HPDE6-E6E7 (cell line): Measurements from ENCODE around the gene NCBP2L.
A peak's percentile ranks its signal among the peaks of the same experiment; 100 is the strongest.

Experiments
- DNase-seq: peaks from one replicate; pipeline ENCODE4 v3.0.0; 2011; ENCODE audit warnings: missing footprints; ENCODE audit errors: extremely low spot score

The NCBP2L gene

DNA sequence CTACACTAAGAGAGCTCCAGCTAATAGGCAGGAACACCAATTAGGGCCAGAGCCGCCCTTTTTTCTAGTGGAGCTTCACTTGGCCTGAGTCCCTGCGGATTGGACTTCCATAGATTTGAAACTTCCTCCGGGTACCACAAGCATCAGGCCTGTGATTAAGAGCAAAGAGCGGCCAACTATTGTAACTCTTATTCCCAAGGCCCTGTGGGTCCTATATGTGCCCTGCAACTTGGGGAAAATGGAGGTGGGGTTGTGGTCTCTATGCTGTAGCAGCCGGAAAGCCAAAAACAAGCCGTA is at the start of gene NCBP2L:
Gene NCBP2L, plus strand, starts transcription at position 198 of the 297 bp plus-strand sequence. CDS start 16,488 bp downstream, outside the sequence.
- DNase-seq, result no peak

DNA sequence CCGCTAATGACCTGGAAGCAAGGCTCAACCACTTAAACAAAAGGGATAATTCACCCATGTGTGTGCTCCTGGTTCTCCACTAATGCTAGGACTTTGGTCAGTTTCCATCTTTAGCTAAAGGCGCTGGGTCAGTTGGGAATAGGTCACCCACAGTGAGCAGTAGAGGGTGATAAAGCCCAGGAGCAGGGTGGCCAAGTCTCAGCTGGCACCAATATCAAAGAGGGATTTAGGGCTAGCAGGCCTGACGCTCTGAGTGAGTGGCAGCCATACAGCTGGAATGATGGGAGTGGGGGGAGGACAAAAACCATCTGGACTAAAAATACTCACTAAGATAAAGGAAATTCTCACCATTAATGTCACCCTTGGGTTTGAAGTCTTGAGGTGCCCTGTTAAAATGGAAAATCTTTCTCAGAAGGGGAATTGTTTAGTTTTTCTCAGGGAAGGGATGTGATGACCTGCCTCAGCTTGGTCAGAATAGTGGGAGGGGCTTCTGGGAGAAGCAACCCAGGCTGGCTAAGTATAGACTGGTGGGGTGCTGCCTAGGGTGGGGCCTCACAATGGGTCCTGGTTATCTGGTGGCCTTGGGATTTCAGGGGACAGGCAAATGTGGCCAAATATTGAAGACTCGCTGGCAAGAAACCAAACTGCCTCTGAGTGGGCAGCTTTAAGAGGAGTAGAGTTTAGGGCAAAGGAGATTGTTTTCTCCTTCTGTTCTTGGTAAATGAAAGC is 49.0 kb upstream of the NCBP2L start:
- DNase-seq, result no peak

GRCh38 chrX:107729558-107730297 is 47.8 kb upstream of the NCBP2L start:
- no peak for DNase-seq

DNA sequence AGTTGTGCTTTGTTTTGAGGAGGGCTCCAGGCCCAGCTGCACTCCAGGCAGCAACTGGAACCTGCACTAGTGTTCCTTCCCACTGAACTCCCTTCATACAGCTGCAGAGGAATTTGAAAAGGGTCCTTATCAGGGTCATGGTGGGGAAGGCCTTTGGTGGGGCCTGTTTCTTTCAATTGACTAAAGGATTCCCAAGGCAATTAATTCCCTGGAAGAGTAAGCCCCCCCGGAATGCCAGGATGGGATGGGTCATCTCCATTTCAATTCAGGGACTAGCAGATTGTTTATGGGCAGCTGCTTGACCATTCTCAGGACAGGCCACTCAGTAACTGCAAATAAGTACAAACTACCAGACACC is 47.3 kb upstream of the NCBP2L start:
- DNase-seq, result no peak

DNA sequence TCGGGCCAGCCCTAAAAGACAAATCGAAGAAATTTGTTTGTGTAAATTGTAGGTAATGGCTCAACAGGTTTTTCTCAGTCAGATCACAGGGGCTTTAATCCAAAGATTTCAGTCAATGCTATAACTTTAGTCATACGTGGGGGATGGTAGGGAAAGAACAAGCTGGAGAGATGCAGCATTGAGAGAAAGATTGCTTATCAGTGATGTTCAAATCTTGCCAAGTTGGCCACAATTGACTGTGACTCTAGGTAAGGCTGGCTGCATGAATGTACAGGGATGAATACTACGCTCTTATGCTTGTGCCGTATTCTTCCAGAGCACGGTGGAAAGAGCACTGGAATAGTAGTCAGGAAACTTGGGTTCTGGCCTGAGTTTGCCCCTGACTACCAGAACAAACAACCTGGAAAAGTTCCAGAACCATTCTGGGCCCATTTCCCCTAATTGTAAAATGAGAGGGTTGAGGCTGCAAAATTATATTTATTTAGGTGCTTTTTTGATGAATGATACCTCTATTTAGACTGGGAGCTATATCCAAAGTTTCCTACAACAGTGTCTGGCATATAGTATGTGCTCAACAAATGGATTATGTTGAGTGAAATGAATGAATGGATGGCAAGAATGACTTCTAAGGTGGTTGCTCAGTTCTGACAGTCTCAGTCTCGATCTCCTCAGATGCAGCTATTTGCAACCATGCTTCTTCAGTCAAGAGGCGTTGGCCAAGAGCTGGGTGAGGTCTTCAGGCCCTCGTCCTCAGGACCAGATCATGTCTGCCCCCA is 46.4 kb upstream of the NCBP2L start:
- DNase-seq, result no peak

- DNase-seq, result peak; percentile 47
Observed at GRCh38 chrX:107731831-107732502, 45.6 kb upstream of the NCBP2L start.

DNA sequence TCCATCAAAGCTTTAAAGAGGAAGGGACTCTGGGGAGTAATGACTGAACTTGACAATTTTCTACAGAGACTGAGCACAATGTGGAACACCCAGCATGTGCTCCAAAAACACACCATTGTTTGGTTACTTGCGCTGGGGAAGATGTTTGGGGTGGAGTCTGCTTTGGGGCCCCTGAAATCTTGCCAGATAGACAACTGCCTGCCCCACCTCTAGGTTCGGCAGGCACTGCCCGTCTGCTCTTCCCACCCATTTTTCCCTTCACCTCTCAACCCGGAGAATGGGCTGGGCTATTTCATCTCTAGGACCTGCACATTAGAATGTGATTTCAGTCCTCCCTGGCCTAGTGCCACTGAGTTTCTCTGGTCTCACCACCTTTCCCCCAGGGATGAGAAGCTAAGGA is 43.8 kb upstream of the NCBP2L start:
- DNase-seq, result no peak

DNA sequence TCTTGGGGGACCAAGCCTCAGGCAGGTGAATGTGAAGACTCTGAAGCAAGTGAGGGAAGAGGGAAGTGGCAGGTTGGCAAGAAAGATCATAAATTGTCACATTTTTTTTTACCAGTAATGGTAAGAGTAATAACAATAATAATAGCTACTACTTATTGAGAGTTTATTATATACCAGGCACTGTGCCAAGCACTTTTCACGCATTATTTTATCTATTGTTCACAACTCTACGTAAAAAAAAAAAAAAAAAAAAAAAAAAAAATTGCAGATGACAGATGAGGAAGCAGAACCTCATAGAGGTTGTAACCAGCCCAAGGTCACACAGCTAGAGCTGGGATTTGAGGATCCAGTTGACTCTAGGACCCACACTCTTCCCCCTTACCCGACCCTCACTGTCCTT is 42.9 kb upstream of the NCBP2L start:
- DNase-seq, result no peak

GRCh38 chrX:107736781-107737531 is 40.6 kb upstream of the NCBP2L start:
- no peak for DNase-seq

DNA sequence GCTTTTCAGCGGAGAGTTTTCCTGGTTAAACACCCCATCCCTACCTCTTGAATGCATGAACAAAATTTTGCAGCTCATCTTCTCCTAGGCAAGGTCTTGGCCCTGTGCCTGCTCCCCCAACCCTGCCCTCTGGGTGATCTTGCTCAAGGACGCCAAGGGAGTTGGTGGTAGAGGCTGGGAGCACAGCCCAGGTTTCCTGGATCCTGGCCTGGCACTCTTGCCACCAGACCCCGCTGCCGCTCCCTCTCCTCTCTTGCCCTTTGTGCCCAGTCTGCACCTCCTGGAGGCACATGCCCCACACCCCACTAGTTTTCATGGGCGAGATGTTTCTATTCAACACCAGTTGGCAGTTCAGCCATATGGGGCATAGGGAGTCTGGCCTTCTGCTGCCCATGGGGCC is 39.3 kb upstream of the NCBP2L start:
- DNase-seq, result no peak

GRCh38 chrX:107738768-107739167 is 38.8 kb upstream of the NCBP2L start:
- no peak for DNase-seq

DNA sequence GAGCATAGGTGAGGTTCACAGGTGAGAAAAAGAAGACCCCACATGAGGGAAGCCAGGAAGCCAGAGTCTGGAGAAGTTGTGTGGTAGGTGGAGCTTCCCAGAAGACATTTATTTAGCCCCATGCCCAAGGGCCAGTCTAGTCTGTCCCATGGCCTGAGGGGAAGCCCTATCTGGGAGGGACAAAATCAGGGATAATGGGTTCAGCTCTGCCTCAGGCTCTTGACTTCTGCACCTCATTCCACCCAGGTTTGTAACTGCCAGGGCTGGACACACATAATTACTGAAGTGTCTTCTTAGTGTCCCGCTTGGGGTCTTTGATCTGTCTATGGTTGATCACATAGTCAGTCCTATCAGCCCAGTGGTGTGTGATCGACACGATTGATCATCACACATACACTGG is 38.0 kb upstream of the NCBP2L start:
- no peak for DNase-seq

GRCh38 chrX:107741404-107741790 is 36.1 kb upstream of the NCBP2L start:
- DNase-seq, result no peak

- no peak for DNase-seq
Observed at GRCh38 chrX:107742700-107743191, 34.8 kb upstream of the NCBP2L start.

DNA sequence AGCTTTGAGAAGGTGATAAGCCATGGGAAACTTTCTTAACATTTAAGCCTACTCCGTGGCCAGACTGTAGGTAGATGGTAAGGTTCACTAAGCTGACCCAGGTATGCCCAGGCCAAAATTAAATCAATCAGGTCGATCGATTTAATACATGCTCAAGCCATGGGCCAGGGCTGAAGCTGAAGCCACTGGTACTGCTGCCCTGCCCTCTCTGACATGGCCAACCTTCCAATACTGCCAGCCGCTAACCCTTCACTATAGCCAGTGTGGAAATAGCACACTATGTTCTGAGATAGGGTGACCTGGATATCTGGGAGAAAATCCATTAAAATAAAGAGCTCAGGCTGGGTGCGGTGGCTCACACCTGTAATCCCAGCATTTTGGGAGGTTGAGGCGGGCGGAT is 33.5 kb upstream of the NCBP2L start:
- no peak for DNase-seq

GRCh38 chrX:107744868-107745267 is 32.7 kb upstream of the NCBP2L start:
- no peak for DNase-seq

DNA sequence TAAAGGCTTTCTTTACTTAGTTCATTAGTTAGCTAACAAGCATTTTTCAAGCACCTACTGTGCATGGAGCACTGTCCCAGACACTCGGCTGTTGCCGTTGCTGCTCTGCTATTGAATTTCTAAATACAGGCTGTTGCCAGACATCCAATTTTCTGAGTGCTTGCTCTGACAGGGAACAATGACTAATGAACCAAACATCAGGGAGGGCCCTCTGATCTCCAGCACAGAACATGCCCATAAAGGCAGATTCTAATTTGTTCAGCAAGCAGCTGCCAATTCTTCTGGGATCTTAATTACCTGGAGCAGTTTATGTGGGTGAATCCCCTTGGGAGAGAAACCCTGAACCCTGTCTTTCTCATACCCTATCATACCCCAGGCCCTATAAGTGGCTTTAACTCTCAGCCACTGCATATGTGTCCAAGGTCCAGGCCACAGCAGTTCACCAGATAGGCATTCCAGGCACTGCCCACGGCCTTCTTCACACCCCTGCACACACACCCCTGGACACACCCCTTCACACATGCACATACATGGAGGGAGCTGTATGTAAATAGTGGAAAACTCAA is 29.9 kb upstream of the NCBP2L start:
- peak; percentile 70 for DNase-seq

DNA sequence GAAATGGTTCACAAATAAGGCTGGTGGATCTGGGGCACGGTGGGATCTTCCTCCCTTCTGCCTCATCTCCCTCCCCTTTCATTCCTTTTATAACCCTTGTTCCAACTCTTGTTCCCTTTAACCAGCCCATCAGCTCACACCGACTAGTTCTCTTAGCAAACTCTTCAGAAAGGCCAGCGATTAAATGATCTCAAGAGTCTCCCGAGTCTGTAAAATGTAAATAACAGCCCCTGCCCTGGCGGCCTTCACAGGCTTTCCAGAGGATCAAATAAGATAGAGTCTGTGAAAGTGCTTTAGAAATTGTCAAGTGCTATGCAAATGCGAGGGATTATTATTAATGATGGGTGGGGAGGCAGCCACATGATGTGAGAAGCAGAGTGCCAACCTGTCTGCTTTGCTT is 29.0 kb upstream of the NCBP2L start:
- no peak for DNase-seq

- DNase-seq, result no peak
Observed at GRCh38 chrX:107750263-107750662, 27.3 kb upstream of the NCBP2L start.

DNA sequence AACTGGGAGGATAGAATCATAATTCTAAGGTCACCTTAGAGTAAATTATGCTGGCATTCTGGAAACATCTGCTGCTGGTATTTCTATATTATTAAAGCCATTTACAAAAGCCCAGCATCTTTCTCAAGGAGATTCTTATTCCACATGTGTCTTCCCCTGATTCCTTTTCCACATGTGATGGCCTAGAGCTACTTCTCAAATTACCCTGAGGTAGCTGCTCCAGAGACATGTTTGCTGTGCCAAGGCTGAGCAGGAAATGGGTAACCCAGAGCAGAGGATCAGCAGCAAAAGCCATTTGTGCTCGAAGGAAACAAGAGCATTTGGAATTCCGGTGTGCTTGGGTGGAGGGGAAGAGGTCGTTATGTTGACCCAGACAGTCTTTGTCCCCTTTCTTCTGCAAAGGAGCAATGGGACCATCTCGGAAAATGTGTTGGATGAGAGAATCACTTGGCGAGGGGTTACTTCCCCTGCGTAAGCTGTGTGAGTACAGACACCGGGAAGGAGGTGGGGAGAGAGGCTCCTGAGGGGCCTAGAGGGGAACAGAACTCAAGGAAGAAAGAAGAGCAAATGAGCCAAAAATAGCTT is 26.6 kb upstream of the NCBP2L start:
- DNase-seq, result no peak

DNA sequence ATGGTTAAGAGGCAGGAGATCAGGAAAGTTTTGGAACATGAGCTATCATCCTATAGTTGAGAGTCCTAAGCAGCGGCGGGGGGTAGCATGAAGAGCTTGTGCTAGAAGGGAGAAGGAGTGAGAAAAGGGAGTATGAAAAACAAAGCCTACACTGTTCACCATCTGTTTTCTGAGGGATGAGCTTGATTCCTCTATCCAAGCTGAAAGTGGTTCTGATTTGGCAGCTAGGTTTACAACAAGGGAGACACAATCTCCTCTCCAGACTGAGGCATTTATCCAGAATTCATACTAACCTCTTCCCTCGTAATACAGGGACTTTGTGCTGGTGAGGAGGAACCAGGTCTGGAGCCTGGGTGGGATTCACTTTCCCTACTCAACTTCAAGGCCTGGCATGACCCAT is 25.5 kb upstream of the NCBP2L start:
- no peak for DNase-seq
